GM19395 (cell line): ENCODE data around the gene COMMD4.
"Not testable (repeated sequence)": the region's sequence is repeated elsewhere in the genome, so short reads cannot be mapped to it uniquely, and the experiment has no call there.

Source experiments
- ATAC-seq: cut with Tn5 transposase; IDR thresholded peaks from one replicate; pipeline ENCODE4 v1.9.1; 2021; ENCODE audit warnings: mild to moderate bottlenecking, moderate library complexity; ENCODE audit not compliant: unreplicated experiment

COMMD4 gene

DNA sequence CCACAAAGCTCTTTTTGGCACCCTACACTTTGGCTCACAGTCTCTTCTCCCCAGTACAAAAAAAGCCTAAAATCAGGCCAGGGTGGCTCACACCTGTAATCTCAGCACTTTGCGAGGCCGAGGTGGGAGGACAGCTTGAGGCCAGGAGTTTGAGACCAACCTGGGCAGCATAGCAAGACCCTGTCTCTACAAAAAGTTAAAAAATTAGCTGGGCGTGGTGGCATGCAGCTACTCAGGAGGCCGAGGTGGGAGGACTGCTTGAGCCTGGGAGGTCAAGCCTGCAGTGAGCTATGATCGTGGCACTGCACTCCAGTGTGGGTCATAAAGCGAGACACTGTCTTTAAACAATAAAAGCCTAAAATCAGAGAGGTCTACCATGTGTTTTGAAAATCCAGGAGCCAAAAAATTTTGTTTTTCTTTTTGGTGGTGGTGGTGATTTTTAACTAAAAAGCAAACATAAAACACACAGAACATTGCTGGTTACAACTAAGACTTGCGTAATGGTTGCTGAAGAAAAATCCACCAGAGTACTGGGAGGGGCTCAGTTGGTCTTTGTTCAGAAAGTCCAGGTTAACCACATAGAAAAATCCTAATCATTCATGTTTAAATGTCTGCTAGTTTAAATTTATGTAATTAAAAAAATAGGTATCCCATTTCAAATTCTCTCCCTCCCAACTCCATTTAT is 34.2 kb downstream of the COMMD4 start:
- no peak for ATAC-seq

DNA sequence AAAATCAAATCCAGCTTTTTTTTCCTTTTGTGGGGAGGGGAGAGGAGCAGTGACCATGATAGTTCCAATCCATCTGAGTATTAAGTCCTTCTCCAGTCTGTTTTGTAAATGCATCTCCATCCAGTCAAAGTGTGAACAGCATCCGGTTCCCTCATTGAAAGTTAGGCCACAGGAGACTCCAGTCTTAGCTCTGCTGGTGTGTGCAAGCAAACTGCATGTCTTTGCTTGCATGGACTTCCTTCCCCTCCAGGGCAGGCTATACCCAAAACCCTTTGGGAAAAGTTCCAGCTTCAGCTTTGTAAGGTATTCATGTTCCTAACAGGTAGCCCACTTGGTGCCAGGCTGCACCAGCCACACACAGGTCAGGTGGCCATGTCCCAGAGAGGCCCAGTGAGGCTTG is 35.6 kb downstream of the COMMD4 start:
- ATAC-seq, result no peak

DNA sequence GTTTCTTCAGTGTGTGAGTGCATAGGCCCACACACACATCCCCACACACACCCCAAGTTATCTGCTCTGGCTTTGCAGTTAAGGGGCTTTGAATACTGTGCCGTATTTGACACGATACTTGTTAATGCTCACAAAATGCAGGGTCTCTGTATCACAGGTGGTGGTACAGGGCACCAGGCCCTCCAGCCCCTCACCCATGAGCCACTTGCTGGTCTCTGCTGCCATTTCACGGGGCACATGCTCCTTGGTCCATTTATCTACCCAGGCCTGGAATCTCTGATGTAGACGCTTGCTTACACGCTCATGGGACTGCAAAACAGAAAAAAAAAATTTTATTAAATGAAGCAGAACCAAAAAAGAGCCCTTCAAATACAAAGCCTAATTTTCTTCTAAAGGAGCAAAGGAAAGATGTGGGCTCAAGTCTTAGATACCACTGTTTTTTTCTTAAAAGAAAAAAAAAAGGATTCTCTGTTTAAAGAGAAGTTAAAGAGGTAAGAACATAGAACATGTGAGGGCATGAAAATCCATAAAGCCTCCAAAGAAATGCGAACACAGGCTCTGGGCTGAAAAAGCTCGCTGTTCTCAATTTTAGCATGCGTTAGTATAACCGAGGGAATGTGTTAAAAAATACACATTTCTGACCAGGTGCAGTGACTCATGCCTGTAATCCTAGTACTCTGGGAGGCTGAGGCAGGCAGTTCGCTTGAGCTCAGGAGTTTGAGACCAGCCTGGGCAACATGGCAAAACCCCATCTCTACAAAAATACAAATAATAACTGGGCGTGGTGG is 36.2 kb downstream of the COMMD4 start:
- no peak for ATAC-seq

GRCh38 chr15:75380773-75381172 is 44.9 kb downstream of the COMMD4 start:
- ATAC-seq, result no peak

DNA sequence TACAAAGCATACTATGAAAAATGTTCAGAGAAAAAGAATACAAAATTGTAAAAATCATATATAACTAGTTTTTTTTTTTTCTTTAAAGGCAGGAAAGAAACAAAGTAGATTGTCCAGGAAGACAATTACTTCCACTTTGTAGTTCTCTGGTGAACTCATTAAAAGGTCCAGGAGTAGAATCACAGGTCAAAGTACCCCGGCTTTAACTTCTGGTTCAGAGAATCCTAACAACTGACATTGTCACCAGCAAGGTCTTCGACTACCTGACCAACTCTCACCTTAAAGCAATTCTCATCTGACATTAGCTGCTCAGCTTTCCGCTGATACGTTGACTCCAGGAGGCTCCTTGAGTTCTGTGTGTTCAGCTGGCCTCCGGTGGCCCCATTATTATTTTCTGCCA is 48.1 kb downstream of the COMMD4 start:
- ATAC-seq, result not testable (repeated sequence)
